Endodermal cell (in vitro differentiated cells): ENCODE measurements around the gene THOP1. TPM values are rescaled to one million over a fixed set of nuclear protein-coding genes. Genes with fewer than 3 reads are reported as not detected.

Experiments
- DNase-seq: peaks from one replicate; pipeline ENCODE4 v3.0.0-alpha.2; 2017
- H3K27ac ChIP-seq: 2 replicates; pipeline ENCODE4 v1.5.1; 2013; ENCODE audit warnings: mild to moderate bottlenecking, low read depth, low read length, moderate library complexity
- H3K27me3 ChIP-seq: 2 replicates; pipeline ENCODE4 v1.6.1; 2013; ENCODE audit warnings: mild to moderate bottlenecking, low read length, moderate library complexity; ENCODE audit not compliant: insufficient read depth, control insufficient read depth, poor library complexity, severe bottlenecking
- H3K36me3 ChIP-seq: 2 replicates; pipeline ENCODE4 v1.7.0; 2013; ENCODE audit warnings: mild to moderate bottlenecking, low read length, moderate library complexity; ENCODE audit not compliant: control insufficient read depth, insufficient read depth
- H3K4me1 ChIP-seq: one replicate; pipeline ENCODE4 v1.7.0; 2013; ENCODE audit warnings: low read length; ENCODE audit not compliant: control insufficient read depth, insufficient read depth
- H3K4me3 ChIP-seq: 2 replicates; pipeline ENCODE4 v1.5.1; 2013; ENCODE audit warnings: mild to moderate bottlenecking, low read length, moderate library complexity
- H3K9ac ChIP-seq: 2 replicates; pipeline ENCODE4 v1.6.1; 2013; ENCODE audit warnings: mild to moderate bottlenecking, low read length, moderate library complexity; ENCODE audit not compliant: poor library complexity, severe bottlenecking; ENCODE audit errors: extremely low read depth
- H3K9me3 ChIP-seq: 2 replicates; pipeline ENCODE4 v1.6.1; 2013; ENCODE audit warnings: mild to moderate bottlenecking, low read length, moderate library complexity; ENCODE audit not compliant: control insufficient read depth
- H3K27ac Mint-ChIP-seq: 2 replicates; pipeline ENCODE4 v1.8.0; 2020; ENCODE audit warnings: mixed read lengths
- H3K27me3 Mint-ChIP-seq: 2 replicates; pipeline ENCODE4 v1.8.0; 2021; ENCODE audit warnings: mild to moderate bottlenecking, mixed read lengths; ENCODE audit not compliant: insufficient read depth
- H3K36me3 Mint-ChIP-seq: 2 replicates; pipeline ENCODE4 v1.8.0; 2020; ENCODE audit warnings: low read depth, mixed read lengths
- H3K4me1 Mint-ChIP-seq: 2 replicates; pipeline ENCODE4 v1.8.0; 2020; ENCODE audit warnings: mixed read lengths
- H3K4me3 Mint-ChIP-seq: 2 replicates; pipeline ENCODE4 v1.8.0; 2020; ENCODE audit warnings: mild to moderate bottlenecking, moderate library complexity, mixed read lengths
- H3K9me3 Mint-ChIP-seq: 2 replicates; pipeline ENCODE4 v1.8.0; 2020; ENCODE audit warnings: mild to moderate bottlenecking, mixed read lengths
- CTCF ChIP-seq: fragments of 200-600 bp; sonication (generic); conservative IDR thresholded peaks from 2 replicates; pipeline ENCODE4 v1.5.0; 2021; ENCODE audit warnings: antibody characterized with exemption, mild to moderate bottlenecking
- WGBS, 2 experiments: methylation state at CpG; one replicate each; pipeline versions ENCODE4 v1.1.5 to v1.1.7; 2013; ENCODE audit warnings: missing lambda C conversion rate in 2 of 2, mixed read lengths in 1 of 2; ENCODE audit not compliant: insufficient coverage in 1 of 2, insufficient read length in 1 of 2; 5-methylcytosine and 5-hydroxymethylcytosine counted together
- total RNA-seq, 2 donors: library from RNA; stranded (reverse); fragmentation: NEBNext Ultra II Directional in 1 of 2; extraction: Animal tissue kit (Norgen Biotek cat#: 25700) in 1 of 2; gene quantifications; 2 replicates in 1 of 2; 3 replicates in 1 of 2; pipeline ENCODE4 v1.2.1, GENCODE V29; 2021

THOP1 gene
- total RNA-seq, 2 donors from 2014 or later = 130 to 170 TPM

DNA sequence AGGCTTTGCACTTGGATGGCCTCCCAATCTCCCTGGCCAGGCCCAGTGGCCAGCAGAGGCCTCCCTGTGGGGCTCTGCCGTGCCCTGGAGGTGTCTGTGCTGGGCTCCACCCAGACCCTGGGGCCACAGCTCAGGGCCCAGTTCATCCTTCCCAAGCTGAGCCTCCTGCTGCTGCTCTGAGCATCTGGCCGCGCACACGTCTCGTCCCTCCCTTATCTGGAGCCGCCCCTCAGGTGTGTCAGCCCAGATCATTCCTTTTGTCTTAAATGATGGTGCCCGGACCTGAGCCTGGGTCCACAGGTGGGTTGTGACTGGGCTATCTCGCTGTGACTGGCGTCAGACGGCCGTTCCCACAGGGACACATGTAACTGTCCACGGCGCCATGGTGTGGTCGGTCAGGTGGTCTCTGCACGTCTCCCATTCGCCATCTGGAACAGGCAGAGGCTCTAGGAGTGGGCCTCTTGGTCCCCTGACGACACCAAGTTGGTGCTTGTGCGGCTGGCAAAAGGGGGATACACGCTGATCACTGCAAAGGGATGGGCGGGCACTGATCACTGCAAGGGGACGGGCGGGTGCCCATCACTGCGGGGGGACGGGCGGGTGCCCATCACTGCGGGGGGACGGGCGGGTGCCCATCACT is 20.1 kb downstream of the THOP1 start:
- no peak for DNase-seq
- H3K4me1 ChIP-seq = no peaks in the 10 kb centered on the region
- H3K36me3 ChIP-seq = peaks cover 49% of the 10 kb centered on the region
- no peaks in the 10 kb centered on the region for H3K4me1 Mint-ChIP-seq
- H3K27ac Mint-ChIP-seq = no peak overlapping the region
- TF ChIP-seq CTCF = no peak
- H3K9me3 ChIP-seq = no peaks in the 10 kb centered on the region
- no peak overlapping the region for H3K4me3 Mint-ChIP-seq
- no peak overlapping the region for H3K4me3 ChIP-seq
- H3K9me3 Mint-ChIP-seq = no peaks in the 10 kb centered on the region
- no peak overlapping the region for H3K9ac ChIP-seq
- no peaks in the 10 kb centered on the region for H3K27me3 Mint-ChIP-seq
- WGBS, 2 experiments = 95 to 99% methylated on average over 16 to 23 of the region's 28 CpGs
- H3K36me3 Mint-ChIP-seq = peaks cover 57% of the 10 kb centered on the region
- no peaks in the 10 kb centered on the region for H3K27me3 ChIP-seq
- no peak overlapping the region for H3K27ac ChIP-seq

DNA sequence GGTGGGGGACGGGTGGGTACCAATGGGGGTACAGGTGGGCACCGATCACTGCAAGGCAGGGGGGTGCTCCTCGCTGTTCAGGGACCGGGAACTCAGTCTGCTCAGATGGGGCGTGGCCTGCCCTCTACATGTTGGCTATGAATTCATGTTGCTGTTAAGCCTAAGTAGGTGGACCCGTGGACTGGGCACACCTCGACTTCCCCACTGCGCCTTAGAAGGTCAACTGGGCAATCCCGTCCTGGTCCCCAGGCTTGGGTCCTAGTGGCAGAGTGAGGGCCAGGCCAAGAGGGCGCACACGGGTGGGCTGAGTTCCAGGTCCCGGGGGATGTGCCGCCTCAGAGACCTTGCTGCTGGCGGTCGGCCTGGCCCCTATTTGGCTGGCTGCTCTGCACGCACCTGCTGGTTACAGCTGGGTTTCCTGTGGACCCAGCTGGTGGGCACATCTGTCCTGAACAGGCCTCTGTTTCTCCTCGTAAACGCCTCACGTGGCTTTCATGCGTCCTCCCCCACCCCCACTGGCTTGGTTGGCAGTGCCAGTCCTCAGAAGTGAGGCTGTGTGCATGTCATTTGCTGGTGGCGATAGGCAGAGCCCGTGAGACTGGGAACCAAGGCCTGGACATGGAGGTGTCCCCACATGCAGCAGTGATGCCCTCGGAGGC is 20.8 kb downstream of the THOP1 start:
- no peak overlapping the region for H3K9ac ChIP-seq
- H3K36me3 Mint-ChIP-seq = peaks cover 52% of the 10 kb centered on the region
- H3K9me3 Mint-ChIP-seq = no peaks in the 10 kb centered on the region

GRCh38 chr19:2806736-2807378 is 21.6 kb downstream of the THOP1 start:
- no peak for DNase-seq
- Histone ChIP-seq H3K36me3 (peaks cover 42% of the 10 kb centered on the region), H3K9ac (no peak overlapping the region), H3K9me3 (no peaks in the 10 kb centered on the region), H3K27ac (no peak overlapping the region), H3K4me1 (no peaks in the 10 kb centered on the region), H3K27me3 (no peaks in the 10 kb centered on the region), H3K4me3 (no peak overlapping the region)
- Mint-ChIP-seq H3K4me3 (no peak overlapping the region), H3K9me3 (no peaks in the 10 kb centered on the region), H3K36me3 (peaks cover 46% of the 10 kb centered on the region), H3K27me3 (no peaks in the 10 kb centered on the region), H3K4me1 (no peaks in the 10 kb centered on the region), H3K27ac (no peak overlapping the region)
- TF ChIP-seq CTCF = no peak
- WGBS, 2 experiments = 91 to 95% methylated on average over 5 to 34 of the region's 34 CpGs

More for the DNA sequence above, 20.8 kb downstream of the THOP1 start:
- Histone ChIP-seq H3K4me3 (no peak overlapping the region), H3K9me3 (no peaks in the 10 kb centered on the region), H3K36me3 (peaks cover 46% of the 10 kb centered on the region), H3K27ac (no peak overlapping the region), H3K27me3 (no peaks in the 10 kb centered on the region), H3K4me1 (no peaks in the 10 kb centered on the region)
- Mint-ChIP-seq H3K27ac (no peak overlapping the region), H3K4me3 (no peak overlapping the region), H3K27me3 (no peaks in the 10 kb centered on the region), H3K4me1 (no peaks in the 10 kb centered on the region)
- no peak for DNase-seq
- WGBS, 2 experiments = 95 to 96% methylated on average over 16 to 23 of the region's 23 CpGs
- TF ChIP-seq CTCF = no peak
